Endothelial cell (in vitro differentiated cells): ENCODE measurements around the gene GDF2. TPM values are rescaled to one million over a fixed set of nuclear protein-coding genes. Genes with fewer than 3 reads are reported as not detected.
A peak's percentile ranks its signal among the peaks of the same experiment; 100 is the strongest.

Experiments used
- DNase-seq: peaks from one replicate; pipeline ENCODE4 v3.0.0; 2021; ENCODE audit warnings: low spot score
- H3K27ac Mint-ChIP-seq: one replicate; pipeline ENCODE4 v1.8.0; 2021; ENCODE audit warnings: mixed read lengths, inconsistent platforms; ENCODE audit not compliant: unreplicated experiment
- H3K27me3 Mint-ChIP-seq: one replicate; pipeline ENCODE4 v1.8.0; 2021; ENCODE audit warnings: mild to moderate bottlenecking, moderate library complexity, mixed read lengths, inconsistent platforms; ENCODE audit not compliant: unreplicated experiment
- H3K36me3 Mint-ChIP-seq: one replicate; pipeline ENCODE4 v1.8.0; 2021; ENCODE audit warnings: mild to moderate bottlenecking, low read depth, mixed read lengths, inconsistent platforms; ENCODE audit not compliant: unreplicated experiment
- H3K4me1 Mint-ChIP-seq: one replicate; pipeline ENCODE4 v1.8.0; 2021; ENCODE audit warnings: mild to moderate bottlenecking, mixed read lengths, inconsistent platforms; ENCODE audit not compliant: unreplicated experiment
- H3K4me3 Mint-ChIP-seq: one replicate; pipeline ENCODE4 v1.8.0; 2021; ENCODE audit warnings: mild to moderate bottlenecking, mixed read lengths, inconsistent platforms; ENCODE audit not compliant: unreplicated experiment
- H3K9me3 Mint-ChIP-seq: one replicate; pipeline ENCODE4 v1.8.0; 2021; ENCODE audit warnings: mixed read lengths, inconsistent platforms; ENCODE audit not compliant: unreplicated experiment
- CTCF ChIP-seq: fragments of 200-600 bp; sonication (generic); IDR thresholded peaks from one replicate; pipeline ENCODE4 v1.5.0; 2021; ENCODE audit warnings: antibody characterized with exemption; ENCODE audit not compliant: unreplicated experiment
- total RNA-seq: library from RNA; stranded (reverse); fragmentation: NEBNext Ultra II Directional; extraction: Animal tissue kit (Norgen Biotek cat#: 25700); gene quantifications from one replicate; pipeline ENCODE4 v1.2.1, GENCODE V29; 2021; ENCODE audit not compliant: unreplicated experiment

The GDF2 gene
- total RNA-seq, 1 donor from 2014 or later, result not detected

GRCh38 chr10:47369251-47369894 is 47.1 kb downstream of the GDF2 start:
- DNase-seq, result no peak
- no peak overlapping the region for H3K27ac Mint-ChIP-seq
- peaks cover 4% of the 10 kb centered on the region for H3K27me3 Mint-ChIP-seq
- no peaks in the 10 kb centered on the region for H3K9me3 Mint-ChIP-seq
- H3K36me3 Mint-ChIP-seq, result no peaks in the 10 kb centered on the region
- H3K4me3 Mint-ChIP-seq, result no peak overlapping the region
- no peaks in the 10 kb centered on the region for H3K4me1 Mint-ChIP-seq
- no peak for TF ChIP-seq CTCF

DNA sequence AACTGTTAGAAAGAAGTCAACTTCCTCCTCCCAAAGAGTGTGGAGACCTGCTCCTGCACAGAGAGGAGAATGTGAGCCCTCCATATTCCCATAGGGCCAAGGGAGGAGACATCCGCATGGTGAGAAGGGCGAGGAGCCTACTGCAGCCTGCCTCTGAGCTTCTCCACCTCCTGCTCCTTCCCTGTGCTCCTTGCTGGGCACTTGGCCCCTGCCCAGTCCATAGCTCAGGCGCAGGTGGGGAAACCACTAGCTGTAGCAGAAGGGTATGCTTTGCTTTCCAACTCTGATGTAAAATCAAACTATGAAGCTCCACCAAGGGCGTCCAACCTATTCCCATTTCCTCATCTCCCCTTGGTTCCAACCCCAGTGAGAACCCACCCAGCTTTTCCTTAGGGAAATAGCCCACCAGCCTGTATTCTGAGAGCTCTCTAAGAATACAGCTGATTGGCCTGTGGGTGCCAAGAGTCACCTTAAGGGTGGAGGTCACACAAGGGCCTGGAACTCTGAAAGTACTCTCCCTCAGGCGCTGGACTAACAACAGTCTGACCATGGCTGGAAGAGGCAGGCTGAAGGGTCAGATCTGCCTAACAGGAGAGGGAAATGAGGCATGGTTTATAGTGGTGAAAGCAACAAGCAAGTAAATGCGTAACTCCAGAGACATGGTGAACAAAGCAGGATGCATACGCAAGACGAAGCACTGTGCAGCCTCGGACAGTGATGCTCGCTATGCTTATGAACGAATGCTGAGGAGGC is 47.9 kb downstream of the GDF2 start:
- no peak overlapping the region for H3K4me3 Mint-ChIP-seq
- H3K4me1 Mint-ChIP-seq, result no peaks in the 10 kb centered on the region
- peak; percentile 1 for DNase-seq
- H3K27ac Mint-ChIP-seq, result no peak overlapping the region
- TF ChIP-seq CTCF, result no peak
- no peaks in the 10 kb centered on the region for H3K9me3 Mint-ChIP-seq
- no peaks in the 10 kb centered on the region for H3K36me3 Mint-ChIP-seq
- peaks cover 2% of the 10 kb centered on the region for H3K27me3 Mint-ChIP-seq

DNA sequence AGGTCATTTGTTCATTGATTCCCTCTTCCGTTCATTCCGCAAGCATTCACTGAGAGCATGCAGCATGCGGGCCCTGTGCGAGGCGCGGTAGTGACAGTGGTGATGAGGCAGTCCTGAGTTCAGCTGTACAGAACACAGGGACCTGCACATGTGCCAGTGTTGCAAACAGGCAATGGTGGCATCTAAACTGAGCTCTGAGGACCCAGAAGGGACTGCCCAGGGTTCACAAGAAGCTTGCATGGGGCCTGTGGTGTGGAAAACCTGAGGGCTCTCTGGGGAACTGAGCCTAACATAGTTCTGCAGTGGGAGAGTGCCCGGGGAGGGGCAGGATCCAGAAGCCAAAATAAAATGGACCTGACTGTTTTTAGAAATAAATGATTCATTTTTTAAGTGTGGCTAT is 48.6 kb downstream of the GDF2 start:
- no peaks in the 10 kb centered on the region for H3K9me3 Mint-ChIP-seq
- peaks cover 3% of the 10 kb centered on the region for H3K27me3 Mint-ChIP-seq
- no peaks in the 10 kb centered on the region for H3K36me3 Mint-ChIP-seq
- H3K4me1 Mint-ChIP-seq, result no peaks in the 10 kb centered on the region
- peak; percentile 1 for DNase-seq
- H3K4me3 Mint-ChIP-seq, result no peak overlapping the region
- no peak overlapping the region for H3K27ac Mint-ChIP-seq
- no peak for TF ChIP-seq CTCF

GRCh38 chr10:47371629-47372485 is 49.6 kb downstream of the GDF2 start:
- Mint-ChIP-seq H3K27me3 (peaks cover 3% of the 10 kb centered on the region), H3K36me3 (no peaks in the 10 kb centered on the region), H3K4me1 (no peaks in the 10 kb centered on the region), H3K4me3 (no peak overlapping the region), H3K9me3 (no peaks in the 10 kb centered on the region), H3K27ac (no peak overlapping the region)
- no peak for TF ChIP-seq CTCF
- DNase-seq, result peak; percentile 1
